GM23248 (cell line): Measurements from ENCODE around the gene ZNF580.

Source experiments
- EZH2 ChIP-seq: fragments of 200-600 bp; sonication (generic); IDR thresholded peaks from 2 replicates; pipeline ENCODE4 v1.6.1; 2018; ENCODE audit warnings: antibody characterized with exemption, mild to moderate bottlenecking; ENCODE audit not compliant: insufficient read depth, poor library complexity, severe bottlenecking
- EZH2phosphoT487 ChIP-seq: fragments of 200-600 bp; sonication (generic); IDR thresholded peaks from 2 replicates; pipeline ENCODE4 v1.6.1; 2018; ENCODE audit warnings: antibody characterized with exemption, moderate library complexity, mild to moderate bottlenecking, low read depth; ENCODE audit not compliant: insufficient read depth

GRCh38 chr19:55601084-55601483 is 39.7 kb upstream of the ZNF580 start:
- TF ChIP-seq EZH2 (no peak), EZH2phosphoT487 (no peak)
